GM21526 (cell line): Measurements from ENCODE around the gene KMT2C.
"Not testable (repeated sequence)": the region's sequence is repeated elsewhere in the genome, so short reads cannot be mapped to it uniquely, and the experiment has no call there.

Source experiments
- ATAC-seq: cut with Tn5 transposase; IDR thresholded peaks from one replicate; pipeline ENCODE4 v1.9.1; 2021; ENCODE audit warnings: moderate library complexity; ENCODE audit not compliant: unreplicated experiment, low FRiP score

The KMT2C gene

DNA sequence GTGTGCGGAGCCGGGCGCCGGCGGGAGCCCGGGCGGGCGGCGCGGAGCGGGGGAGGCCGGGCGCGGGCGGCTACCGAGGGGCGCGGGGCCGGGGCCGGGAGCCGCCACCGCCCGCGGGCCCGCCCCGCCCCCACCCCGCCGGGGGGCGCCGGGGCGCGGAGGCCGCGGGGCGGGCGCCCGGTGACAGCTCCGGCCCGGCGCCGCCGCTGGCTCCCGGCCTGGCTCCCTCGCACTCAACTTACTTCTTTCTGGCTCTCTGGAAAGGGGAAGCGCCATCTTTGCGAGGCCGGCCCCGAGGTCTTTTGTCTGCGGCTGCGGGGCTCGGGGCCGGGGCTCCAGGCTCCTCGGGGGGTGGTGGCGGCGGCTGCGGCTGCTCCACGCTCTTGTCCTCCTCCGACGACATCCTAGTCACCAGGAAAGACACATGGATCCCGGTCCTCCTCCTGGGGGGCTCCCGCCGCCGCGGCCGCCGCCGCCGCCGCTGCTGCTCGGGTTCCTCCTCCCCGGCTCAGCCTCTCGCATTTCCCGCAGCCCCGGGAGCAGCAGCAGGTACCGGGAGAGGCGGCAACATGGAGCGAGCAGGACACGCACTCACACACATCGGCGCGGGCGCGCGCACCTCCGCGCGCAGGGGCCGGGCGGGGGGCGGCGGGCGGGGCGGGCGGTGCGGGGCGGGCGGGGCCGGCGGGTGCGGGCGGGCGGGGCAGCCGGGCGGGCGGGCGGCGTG lies at the start of gene KMT2C:
Gene KMT2C, minus strand, starts transcription at position 620 of the 727 bp plus-strand sequence. Its CDS starts 217 bp downstream, at position 403.
- ATAC-seq = peak; percentile 0

DNA sequence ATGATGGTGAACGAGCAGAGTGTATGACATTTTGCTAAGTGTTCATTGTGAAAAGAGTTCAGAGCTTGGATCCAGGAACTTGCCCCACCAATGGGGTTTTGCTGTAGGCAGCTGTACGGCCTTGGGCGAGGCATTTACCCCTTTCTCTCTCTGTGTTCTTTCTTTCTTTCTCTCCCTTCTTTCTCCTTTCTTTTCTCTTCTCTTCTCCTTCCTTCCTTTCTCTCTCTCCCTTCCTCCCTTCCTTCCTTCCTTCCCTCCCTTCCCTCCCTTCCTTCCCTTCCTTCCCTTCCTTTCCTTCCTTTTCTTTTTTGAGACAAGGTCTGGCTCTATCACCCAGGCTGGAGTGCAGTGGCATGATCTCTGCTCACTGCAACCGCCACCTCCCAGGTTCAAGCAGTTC lies 45.3 kb upstream of the KMT2C start:
- ATAC-seq = no peak

DNA sequence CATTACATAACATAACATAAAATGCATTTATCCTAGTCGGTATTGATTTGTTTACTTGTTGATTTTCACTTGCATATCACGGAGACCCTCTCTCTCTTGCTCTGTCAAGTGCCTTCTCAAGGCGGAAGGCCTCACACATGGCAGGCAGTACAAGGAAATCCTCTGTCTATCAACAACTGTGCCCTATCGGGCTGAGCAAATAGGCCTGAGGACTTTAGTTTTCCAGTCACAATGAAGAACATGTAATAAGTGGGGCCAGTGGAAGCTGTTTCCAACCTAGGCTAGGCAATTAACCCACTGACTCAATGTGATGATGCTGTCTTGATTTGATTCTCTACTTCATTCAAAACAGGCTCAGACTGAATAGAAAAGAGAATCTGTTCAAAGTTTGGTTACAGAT lies 44.9 kb upstream of the KMT2C start:
- no peak for ATAC-seq

DNA sequence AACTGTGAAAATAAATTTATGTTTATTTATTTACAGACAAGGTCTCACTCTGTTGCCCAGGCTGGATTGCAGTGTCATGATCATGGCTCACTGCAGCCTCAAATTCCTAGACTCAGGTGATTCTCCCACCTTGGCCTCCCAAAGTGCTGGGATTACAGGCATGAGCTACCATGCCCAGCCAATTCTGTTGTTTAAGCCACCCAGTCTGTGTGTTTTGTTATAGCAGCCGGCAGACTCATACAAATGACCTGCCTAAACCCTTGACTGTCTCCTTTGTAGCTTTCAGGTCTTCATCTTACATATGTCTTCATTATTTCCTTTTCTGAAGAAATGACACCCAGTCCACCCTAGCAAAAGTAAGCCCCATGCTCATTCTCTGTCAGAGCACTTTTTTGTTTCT lies 43.8 kb upstream of the KMT2C start:
- ATAC-seq = no peak

DNA sequence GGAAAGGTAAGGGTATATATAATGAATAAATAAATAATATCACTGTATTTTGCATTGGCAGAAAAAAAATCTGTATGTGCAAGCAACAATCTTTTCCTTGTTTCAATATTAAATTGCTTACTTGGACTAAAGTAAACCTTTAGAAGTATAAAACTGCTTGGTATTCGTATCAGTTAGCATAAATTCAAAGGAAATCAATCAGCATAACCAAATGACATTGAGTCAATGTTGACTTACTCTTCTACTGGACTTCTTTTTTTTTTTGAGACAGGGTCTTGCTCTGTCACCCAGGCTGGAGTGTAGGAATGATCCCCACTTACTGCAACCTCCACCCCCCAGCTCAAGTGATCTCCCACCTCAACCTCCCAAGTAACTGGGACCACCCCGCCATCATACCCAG lies 42.3 kb upstream of the KMT2C start:
- no peak for ATAC-seq

DNA sequence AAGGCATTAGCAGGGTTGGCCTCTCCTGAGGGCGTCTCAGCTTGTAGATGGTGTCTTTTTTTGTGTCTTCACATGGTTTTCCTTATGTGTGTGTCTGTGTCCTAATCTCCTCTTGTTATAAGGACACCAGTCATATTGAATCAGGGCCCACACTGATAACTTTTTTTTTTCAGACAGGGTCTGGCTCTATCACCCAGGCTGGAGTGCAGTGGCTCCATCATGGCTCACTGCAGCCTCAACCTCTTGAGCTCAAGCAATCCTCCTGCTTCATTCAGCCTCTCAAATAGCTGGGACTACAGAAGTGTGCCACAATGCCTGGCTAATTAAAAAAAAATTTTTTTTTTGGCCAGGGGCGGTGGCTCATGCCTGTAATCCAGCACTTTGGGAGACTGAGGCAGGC lies 41.3 kb upstream of the KMT2C start:
- no peak for ATAC-seq

DNA sequence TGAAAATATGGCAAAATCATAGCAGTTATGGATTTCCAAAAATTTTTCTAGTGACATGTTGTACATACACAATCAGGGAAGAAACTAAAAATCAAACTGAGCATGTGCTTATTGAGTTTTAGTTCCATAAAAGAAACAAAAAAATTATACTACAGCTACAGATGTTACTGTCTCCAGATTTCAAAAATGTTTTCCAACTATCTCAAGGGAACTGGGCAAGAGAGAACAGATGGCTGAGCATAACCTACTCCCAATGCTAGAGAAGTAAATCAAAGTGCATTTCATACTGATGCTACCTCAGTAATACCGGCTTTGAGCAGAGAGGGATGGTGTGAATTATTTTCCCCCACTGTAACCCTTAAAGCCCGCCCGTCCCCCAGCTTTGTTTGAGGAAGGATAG lies 40.7 kb upstream of the KMT2C start:
- no peak for ATAC-seq

DNA sequence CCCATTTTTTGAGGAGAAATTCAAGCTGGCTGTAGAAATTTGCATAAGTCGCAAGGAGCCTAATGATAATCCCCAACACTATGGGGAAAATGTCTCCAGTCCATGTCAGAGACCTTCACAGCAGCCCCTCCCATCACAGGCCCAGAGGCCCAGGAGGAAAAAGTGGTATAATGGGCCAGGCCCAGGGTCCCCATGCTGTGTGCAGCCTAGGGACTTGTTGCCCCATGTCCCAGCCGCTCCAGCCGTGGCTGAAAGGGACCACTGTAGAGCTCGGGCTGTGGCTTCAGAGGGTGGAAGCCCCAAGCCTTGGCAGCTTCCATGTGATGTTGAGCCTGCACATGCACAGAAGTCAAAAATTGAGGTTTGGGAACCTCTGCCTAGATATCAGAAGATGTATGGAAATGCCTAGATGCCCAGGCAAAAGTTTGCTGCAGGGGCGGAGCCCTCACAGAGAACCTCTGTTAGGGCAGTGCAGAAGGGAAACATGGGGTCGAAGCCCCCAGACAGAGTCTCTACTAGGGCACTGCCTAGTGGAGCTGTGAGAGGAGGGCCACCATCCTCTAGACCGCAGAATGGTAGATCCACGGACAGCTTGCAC lies 35.3 kb upstream of the KMT2C start:
- not testable (repeated sequence) for ATAC-seq

DNA sequence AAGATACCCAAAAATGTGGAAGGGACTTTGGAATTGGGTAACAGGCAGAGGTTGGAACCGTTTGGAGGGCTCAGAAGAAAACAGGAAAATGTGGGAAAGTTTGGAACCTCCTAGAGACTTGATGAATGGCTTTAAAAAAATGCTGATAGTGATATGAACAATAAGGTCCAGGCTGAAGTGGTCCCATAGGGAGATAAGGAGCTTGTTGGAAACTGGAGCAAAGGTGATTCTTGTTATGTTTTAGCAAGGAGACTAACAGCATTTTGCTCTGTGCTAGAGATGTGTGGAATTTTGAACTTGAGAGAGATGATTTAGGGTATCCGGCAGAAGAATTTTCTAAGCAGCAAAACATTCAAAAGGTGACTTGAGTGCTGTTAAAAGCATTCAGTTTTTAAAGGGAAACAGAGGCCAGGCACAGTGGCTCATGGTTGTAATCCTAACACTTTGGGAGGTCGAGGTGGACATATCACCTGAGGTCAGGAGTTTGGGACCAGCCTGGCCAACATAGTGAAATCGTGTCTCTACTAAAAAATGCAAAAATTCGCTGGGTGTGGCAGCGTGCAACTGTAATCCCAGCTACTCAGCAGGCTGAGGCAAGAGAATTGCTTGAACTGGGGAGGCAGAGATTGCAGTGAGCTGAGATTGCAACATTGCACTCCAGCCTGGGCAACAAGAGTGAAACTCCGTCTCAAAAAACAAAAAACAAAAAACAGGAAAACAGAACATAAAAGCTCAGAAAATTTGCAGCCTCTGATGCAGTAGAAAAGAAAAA lies 34.6 kb upstream of the KMT2C start:
- ATAC-seq = not testable (repeated sequence)

DNA sequence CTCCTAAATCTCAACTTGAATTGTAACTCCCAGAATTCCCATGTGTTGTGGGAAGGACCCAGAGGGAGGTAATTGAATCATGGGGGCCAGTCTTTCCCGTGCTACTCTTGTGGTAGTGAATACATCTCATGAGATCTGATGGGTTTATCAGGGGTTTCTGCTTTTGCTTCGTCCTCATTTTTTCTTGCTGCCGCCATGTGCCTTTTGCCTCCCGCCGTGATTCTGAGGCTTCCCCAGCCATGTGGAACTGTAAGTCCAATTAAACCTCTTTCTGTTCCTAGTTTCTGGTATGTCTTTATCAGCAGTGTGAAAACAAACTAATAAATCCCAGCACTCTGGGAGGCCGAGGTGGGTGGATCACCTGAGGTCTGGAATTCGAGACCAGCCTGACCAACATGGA lies 33.8 kb upstream of the KMT2C start:
- not testable (repeated sequence) for ATAC-seq

DNA sequence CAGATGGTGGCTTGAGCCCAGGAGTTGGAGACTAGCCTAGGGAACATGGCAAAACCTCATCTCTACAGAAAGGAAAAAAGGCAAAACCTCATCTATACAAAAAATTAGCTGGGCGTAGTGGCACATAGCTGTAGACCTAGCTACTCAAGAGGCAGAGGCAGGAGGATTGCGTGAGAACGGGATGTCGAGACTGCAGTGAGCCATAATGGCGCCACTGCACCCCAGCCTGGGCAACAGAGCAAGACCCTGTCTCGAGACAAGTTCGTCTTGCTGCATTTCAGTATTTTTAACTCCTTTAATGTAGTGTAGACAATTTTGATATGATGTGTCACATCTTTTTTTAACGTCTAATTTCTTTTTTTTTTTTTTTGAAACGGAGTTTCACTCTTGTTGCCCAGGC lies 31.4 kb upstream of the KMT2C start:
- ATAC-seq = no peak

DNA sequence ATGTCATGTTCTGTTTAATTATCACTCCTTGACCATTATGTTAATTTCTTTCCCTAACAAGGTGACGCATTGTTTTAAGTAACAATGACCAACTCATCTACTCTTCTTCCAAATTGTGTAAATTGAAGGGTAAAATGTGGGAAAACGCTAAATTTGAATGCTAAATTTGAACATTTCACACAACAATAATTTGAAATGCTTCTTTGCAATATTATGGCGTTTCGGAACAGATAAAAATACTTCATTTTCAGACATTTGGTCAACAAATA lies 29.2 kb upstream of the KMT2C start:
- no peak for ATAC-seq

DNA sequence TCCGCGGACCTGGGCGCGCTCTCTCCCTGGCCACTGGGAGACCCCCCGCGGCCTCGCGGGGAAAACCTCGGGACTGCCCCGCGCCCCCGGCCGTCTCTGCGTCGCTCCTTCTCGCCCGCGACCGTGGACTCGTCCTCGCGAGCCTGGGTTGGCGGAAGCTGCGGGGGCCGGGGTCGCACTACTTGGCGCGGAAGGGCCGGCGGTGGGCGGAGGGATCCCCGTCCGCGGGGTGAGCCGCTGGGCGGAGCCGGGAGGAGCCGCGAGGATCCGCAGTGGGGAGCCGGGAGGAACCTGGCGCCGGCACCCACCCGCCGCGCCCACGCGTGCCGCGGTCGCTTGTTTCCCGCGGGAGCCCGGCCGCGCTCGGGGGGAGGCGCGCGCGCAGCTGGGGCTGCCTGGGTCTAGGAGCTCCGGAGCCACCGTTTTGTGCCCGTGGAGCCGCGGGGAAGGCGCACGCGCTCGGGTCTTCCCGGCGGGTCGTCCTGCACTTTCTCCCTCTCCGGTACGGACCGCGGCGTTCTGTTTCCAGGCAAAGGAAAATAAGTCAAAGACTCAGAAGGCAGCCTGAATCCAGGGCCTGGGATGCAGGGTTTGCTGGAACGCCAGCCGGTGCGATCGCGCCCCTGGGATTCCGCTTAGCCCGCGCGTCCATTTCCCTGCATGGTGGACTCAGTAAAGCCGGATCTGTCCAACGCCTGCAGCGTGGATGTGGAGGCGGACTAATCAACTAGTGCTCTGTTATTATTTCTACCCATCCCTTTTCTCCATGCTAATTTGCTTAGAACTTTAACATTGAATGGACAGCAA lies 28.7 kb upstream of the KMT2C start:
- peak; percentile 42 for ATAC-seq

DNA sequence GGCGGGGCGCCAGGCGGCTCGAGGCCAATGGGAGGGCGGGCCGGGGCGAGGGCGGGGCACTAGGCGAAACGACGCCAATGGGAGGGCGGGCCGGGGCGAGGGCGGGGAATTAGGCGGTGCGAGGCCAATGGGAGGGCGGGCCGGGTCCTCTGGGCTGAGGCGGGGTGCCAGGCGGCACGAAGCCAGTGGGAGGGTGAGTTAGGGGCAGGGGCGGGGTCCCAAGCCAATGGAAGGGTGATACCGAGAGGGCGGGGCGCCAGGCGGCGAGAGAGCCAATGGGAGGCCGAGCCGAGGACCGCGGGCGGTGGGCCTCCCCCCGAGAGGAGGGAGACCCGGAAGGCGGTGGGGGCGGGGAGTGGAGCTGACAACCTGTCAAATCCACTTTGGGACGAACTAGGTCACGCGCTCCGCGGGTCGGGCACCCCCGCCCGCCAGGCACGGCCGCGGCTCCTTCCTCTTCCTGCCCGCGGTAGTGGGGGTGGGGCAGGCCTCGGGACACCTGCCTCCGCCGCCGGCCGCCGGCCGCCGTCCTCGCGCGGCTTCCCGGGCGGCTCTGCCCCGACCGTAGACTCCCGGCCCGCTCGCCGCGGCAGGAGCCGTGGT lies 28.0 kb upstream of the KMT2C start:
- peak; percentile 87 for ATAC-seq

DNA sequence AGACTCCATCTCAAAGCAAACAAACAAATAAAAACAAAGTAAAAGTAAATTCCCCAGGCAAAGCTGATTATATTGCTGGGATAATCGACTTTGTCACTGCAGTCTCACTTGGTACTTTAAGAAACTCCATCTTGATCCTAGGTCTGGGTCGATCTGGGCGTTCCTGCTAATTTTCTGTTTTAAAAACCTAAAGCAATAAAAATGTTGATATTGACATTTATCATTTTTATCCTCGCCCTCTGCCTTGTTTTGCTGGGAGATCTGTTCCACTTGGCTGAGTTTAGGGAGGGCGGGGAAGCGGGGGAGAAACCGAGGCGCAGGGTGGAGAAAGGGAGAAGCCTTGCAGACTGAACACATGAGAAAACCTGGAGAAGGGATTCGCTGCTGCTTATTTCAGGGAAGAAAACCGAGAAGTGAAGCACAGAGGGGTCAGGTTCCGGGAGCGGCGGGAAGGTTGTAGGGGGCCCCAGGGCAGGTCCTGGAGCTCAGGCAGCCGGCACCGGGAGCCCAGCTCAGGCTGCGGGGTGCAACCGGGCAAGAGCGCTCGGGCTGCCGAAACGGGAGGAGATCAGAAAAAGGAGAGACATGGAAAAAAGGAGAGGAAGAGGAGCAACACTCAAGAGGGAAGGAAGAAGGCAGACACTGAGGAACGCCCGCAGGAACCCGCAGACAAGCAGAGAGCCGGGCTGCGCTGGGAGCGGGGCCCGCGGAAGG lies 27.3 kb upstream of the KMT2C start:
- ATAC-seq = peak; percentile 8

DNA sequence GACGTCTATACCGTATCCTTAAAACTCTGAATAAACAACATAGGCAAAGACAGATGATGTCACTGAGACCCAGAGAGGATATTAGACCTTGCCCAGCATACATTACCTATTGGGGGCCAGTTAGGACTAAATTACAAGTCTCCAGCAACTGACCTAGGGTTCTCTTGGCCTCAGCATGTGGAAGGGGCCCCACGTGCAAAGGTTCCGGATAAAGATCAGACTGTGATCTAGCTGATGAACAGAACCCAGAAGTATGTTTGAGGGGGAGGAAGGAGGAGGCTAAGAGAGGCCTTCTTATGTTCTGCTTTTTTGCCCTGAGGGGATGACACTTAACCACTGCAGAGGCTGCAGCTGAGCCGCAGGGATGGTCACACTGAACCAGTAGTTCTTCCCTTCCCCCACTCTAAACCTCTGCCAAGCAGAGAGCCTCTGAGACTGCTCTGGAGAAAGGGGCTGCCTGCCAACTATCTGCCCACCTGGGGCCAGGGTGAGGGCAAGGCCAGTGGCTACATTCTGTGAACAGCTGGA lies 24.0 kb upstream of the KMT2C start:
- no peak for ATAC-seq

DNA sequence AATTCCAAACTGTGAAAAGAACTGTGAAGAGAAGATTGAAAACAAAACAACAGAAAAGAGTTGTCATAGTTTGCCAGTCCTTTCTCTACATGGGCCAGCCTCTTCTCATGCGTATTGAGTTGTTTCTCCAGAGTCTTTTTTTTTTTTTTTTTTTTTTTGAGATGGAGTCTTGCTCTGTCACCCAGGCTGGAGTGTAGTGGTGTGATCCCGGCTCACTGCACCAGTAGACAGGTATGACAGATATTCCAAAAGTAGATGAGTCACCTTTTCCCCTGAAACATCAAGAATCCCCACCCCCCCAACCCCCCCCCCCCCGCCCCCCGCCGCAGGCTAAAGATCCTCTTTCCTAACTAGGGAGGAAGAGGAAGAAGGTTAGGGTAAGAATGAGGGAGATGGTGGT lies 15.6 kb upstream of the KMT2C start:
- ATAC-seq = no peak

DNA sequence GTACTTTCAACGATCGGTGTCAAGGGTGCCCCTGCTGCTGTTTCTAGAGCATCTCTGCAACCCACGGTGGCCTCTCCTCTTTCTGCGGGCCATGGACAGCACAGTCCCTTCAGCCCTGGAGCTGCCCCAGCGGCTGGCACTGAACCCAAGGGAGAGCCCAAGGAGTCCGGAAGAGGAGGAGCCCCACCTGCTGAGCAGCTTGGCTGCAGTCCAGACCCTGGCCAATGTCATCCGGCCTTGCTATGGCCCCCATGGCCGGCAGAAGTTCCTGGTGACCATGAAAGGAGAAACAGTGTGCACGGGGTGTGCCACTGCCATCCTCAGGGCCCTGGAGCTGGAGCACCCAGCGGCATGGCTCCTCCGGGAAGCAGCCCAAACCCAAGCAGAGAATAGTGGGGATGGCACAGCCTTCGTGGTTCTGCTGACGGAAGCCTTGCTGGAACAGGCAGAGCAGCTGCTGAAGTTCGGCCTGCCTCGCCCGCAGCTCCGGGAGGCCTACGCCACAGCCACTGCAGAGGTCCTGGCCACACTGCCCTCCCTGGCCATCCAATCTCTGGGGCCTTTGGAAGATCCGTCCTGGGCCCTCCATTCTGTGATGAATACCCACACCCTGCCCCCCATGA lies 9.7 kb upstream of the KMT2C start:
- not testable (repeated sequence) for ATAC-seq

DNA sequence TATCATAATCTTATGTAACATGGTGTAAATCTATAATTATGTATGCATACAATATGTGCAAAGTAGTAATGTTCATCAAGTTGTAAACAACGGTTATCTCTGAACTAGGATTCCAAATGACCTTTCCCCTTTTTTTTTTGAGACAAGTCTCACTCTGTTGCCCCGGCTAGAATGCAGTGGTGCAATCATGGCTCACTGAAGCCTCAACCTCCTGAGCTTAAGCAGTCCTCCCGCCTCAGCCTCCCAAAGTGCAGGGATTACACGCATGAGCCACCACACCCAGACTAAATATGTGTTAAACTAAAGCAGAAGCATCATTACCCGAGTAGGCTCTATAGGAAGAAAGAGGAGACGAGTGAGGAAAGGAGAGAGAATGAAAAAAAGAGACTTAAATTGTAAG lies 7.8 kb upstream of the KMT2C start:
- no peak for ATAC-seq
